GM21723 (cell line): ENCODE results near the gene HS1BP3.

Experiments used
- ATAC-seq: cut with Tn5 transposase; IDR thresholded peaks from one replicate; pipeline ENCODE4 v1.9.1; 2021; ENCODE audit warnings: mild to moderate bottlenecking, moderate library complexity; ENCODE audit not compliant: unreplicated experiment

Gene HS1BP3

GRCh38 chr2:20588918-20589871, 61.7 kb downstream of the HS1BP3 start:
- ATAC-seq, result no peak

DNA sequence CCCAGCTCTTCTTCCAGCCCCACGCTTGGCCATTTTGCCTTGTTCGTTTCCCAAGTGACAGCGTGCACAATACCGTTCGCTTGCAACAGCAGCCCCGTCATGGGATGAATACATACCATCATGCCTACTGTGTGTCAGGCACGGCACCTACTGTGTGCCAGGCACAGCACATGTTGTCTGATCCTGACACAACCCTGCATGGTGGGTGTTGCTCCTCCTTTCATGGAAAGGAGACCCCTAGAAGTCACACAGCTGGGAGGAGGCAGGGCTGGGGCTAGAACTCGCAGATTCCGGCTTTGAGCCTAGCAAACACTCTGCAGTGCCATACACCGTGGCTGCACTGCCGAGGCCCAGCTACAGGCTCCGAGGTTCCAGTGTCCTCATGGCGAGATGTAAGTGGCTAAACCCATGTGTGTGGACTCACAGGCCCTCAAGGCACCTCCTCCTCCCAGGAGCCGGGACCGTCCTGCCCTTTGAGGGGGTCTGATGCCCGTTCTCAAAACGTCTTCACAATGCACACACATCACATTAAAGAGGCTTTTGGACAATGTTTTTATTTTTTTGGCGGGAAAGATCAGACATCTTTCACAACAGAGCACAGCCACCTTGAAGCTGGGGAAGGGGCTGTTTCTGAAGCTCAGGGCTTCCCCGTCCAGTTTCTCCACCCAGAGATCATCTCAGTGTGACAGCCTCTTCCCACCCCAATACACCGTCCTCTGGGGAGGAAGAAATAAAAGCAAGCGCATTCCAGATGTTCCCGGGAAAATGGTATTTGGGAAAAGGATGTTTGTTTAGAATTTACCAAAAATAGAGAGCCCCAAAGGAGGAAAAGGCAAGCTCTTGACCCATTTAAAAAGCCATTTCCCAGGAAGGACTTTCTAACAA, 64.9 kb downstream of the HS1BP3 start:
- no peak for ATAC-seq

DNA sequence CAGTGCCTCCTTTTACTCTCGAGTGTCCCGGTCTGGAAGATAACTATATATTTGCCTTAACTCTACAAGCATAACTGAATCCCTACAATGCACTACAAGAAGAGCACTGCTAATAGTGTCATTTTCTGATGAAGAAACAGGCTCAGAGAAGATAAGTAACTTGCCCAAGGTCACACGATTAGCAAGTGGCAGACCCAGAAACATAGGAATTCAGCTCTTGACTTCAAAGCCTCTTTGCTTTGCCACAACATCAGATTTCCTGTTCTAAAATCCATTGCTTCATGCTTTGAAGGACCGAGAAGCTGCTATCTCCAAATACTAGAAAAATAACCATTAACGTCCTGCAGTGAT, 65.6 kb downstream of the HS1BP3 start:
- ATAC-seq, result no peak

DNA sequence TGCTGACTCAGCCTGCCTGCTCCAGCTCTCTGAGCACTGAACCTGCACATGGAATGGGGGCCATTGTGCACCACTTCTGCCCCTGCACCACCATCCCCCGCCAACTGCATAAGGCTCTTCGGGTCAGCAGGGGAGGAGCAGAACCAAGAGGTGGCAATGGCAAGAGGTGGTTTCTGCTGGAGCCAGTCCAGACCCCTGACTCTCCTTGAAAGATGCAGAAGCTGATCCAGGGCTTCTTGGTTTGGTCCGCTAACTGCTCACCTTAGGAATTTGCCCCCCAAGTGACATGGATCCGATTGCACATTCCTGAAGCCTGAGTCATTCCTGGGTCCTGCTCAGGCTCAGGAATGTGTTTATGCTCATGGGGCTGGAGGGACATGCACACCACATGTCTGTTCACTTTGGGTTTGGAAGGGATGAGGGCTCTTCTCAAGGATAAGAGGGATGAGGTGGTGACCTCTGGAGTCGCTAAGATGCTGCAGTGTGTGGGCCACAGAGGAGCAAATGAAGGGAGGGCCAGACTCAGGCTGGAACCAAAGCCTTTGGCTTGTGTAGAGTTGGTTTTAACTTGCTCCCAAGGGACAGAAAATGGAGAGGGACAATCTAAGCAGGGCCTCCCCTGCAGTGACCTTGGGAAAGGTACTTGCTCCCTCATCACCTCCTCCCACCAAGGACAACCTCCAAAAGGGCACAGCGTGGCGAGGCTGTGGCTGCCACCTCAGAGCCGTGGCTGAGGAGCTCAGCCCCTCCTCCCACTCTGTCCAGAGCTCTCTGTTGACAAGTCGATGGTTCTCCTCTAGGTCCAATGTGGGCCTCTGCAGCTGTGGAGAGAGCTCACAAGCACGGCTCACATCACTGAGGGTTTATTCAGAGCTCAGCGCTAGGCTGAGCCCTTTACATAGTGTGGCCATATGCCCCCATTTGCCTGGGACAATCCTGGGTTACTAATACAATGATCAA, 66.2 kb downstream of the HS1BP3 start:
- no peak for ATAC-seq

- ATAC-seq, result no peak
Observed at GRCh38 chr2:20584045-20584398, 66.9 kb downstream of the HS1BP3 start.

- no peak for ATAC-seq
Observed at GRCh38 chr2:20583425-20583881, 67.4 kb downstream of the HS1BP3 start.

DNA sequence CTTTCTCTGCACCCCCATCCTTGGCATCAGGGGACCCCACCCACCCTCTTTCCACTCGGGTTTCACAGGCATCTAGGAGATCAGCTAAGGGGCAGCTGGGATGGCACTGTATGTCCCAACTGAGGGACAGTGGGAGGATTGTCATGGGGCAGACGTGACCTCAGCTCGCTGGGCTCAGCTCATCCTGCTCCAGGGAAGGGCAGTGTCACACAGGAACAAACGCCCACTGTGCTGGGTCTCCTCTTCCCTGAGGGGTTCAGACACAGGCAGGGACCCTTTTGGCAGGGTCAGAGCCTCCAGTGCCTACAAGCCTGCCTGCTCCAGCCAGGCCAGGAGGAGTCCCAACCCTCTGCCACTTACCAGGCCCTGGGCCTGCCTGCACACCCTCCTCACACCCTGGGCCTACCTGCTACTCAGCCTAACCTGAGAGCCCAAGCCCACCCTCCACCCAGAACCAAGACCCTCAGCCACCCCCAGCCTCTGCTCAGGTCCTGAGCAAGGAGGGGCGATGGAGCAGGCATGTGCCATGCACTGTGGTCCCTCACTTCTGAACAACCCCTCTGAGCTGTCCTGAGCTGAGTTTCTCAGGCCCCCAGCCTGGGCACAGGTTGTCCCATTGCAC, 68.2 kb downstream of the HS1BP3 start:
- no peak for ATAC-seq

DNA sequence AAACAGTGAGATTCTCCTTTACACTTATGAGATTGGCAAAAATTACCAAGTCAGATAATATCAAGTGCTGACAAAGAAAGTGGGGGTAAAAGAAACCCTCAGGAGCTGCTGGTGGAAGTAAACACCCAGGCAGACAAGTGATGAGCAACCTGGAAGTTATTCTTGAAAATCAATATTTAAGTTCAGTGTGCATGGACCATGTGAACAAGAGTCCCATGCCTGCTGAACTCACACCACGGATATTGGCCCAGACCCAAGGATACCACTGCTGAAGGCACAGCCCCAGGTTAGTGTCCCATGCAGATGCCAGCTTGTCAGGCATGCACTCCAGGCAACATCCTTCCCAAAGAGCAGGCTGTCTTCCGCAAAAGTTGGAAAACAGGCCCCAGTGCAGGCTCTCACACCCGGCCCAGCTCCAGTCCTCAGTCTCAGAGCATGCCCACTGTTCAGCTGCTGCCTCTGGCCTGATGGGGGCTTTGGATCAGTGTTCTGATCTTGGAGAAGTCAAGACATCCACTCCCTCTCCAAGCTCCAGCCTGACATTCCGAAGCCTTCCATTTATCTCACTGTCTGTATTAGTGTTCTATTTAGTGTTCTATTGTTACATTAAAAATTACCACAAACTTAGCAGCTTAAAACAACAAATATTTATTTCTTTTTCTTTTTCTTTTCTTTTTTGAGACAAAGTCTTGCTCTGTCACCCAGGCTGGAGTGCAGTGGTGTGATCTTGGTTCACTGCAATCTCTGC, 70.0 kb downstream of the HS1BP3 start:
- no peak for ATAC-seq

- ATAC-seq, result no peak
Observed at GRCh38 chr2:20579866-20580265, 71.0 kb downstream of the HS1BP3 start.

DNA sequence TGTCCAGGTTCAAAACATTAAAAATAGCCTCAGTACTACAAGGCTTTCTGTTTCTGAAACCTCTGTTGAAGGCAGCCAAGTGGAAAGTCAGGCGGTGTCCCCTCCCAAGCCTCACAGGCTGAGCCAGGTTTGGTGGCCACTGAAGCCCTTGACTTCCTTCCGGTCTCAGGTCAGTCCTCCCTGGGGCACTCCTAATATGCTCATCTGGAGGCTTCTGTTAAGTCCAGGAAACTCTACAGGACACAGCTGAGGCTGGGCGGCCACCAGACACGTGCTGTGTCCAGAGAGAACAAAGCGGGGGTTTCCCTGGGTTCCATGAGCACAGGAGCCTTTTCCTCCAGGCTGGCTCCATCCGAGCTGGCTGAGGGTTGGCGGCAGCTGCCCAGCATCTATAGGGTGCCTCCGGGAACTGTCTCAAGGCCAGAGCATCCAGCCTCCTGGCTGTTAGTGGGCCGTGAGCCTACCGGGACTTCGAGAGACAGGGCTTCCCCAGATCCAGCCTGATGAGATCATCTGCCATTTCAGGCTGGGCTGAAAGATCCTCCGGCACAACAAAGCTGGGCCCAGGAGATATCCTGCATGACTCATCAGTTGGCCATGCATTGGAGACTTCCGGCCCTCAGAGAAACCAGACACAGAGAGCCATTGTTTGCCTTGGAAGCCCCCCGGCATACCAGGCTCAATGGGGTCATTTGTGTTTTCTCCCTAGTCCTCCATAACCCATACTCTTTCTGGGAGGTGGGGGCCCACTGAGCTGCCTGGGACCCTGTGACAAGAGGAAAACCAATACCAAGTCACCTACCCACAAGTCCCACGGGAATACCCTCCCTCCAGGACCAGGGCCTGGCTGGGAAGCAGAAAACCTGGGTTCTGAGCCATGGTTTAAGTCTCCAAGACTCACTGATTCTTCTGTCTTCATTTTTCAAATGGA, 71.7 kb downstream of the HS1BP3 start:
- peak; percentile 74 for ATAC-seq

- ATAC-seq, result no peak
Observed at GRCh38 chr2:20578266-20578894, 72.5 kb downstream of the HS1BP3 start.

GRCh38 chr2:20577495-20578235, 73.2 kb downstream of the HS1BP3 start:
- ATAC-seq, result no peak

- peak; percentile 83 for ATAC-seq
Observed at GRCh38 chr2:20576598-20577115, 74.2 kb downstream of the HS1BP3 start.

DNA sequence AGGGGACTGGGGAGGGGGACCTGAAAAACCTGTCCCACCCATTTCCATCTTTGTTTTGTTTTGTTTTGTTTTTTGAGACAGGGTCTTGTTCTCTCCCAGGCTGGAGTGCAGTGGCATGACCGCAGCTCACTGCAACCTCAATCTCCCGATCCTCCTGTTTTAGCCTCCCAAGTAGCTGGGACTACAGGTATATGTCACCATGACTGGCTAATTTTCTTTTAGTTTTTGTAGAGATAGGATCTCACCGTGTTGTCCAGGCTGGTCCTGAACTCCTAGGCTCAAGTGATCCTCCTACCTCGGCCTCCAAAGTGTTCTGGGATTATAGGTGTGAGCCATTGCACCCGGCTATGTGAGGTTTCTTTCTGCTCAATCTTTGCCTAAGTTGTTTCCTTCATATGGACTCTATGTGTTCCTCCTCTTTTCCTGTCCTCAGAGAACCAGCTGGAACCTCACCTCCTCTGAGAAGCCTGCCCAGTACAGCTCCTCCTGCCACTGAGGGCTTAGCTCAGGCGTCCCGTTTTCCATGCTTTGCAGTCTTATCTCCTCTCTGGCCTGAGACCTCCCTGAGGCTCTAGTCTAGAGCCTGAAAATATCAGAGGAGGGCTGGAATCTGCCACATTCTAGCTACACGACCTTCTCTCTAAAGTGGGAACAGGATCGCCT, 74.8 kb downstream of the HS1BP3 start:
- no peak for ATAC-seq

DNA sequence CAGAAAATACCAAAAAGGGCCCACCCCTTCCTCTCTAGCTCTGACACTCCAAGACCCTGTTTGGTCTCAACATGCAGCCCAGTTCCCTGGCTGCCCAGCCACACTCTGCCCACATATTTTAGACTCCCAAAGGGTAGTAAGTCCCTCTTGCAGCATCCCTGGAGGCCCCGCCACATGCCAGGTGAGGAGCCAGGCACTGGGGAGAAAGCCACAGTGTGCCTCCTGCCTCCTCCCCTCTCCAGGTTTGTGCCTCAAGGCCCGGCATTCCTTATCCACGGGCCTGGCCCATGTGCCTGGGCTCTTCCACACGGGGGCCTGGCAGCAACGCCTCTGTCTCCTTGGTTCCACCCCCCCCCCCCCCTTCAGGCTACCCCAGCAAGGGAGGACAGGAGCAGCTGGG, 75.5 kb downstream of the HS1BP3 start:
- no peak for ATAC-seq

- no peak for ATAC-seq
Observed at GRCh38 chr2:20574930-20575329, 76.0 kb downstream of the HS1BP3 start.
